K562 (cell line): ENCODE data around the gene CCDC117. TPM values are rescaled to one million over a fixed set of nuclear protein-coding genes. Genes with fewer than 3 reads are reported as not detected.

Experiments
- CHD2 ChIP-seq: IDR thresholded peaks from 2 replicates; pipeline ENCODE4 v1.6.1; 2011; ENCODE audit warnings: low read depth, low read length
- EP300 ChIP-seq: IDR thresholded peaks from 2 replicates; pipeline ENCODE4 v1.6.1; 2012; ENCODE audit warnings: low read length, improper control_type of control experiment
- FOXJ2 ChIP-seq: fragments of 200-800 bp; sonication (Bioruptor generic); IDR thresholded peaks from 2 replicates; pipeline ENCODE4 v1.6.1; 2016; ENCODE audit warnings: missing genetic modification characterization, missing compliant biosample characterization
- HMG20A ChIP-seq: fragments of 450-650 bp; formaldehyde crosslinking; conservative IDR thresholded peaks from 2 replicates; pipeline ENCODE4 v1.4.0; 2020; ENCODE audit warnings: mild to moderate bottlenecking, mixed read lengths
- HNRNPK ChIP-seq: fragments of 200-400 bp; formaldehyde crosslinking; IDR thresholded peaks from one replicate; pipeline ENCODE4 v1.6.1; 2018; ENCODE audit warnings: mild to moderate bottlenecking, low read depth, low read length; ENCODE audit not compliant: poor library complexity, severe bottlenecking
- MCM7 ChIP-seq, 2 experiments: fragments of 450-650 bp; IDR thresholded peaks; 2 replicates each; pipeline ENCODE4 v1.6.1; 2016 to 2018
- MEF2D ChIP-seq: conservative IDR thresholded peaks from 2 replicates; pipeline ENCODE4 v1.6.1; 2016; ENCODE audit warnings: low read depth, missing genetic modification characterization, missing compliant biosample characterization
- NFXL1 ChIP-seq: fragments of 450-650 bp; formaldehyde crosslinking; IDR thresholded peaks from 2 replicates; pipeline ENCODE4 v1.4.0; 2021; ENCODE audit warnings: mild to moderate bottlenecking
- NR1H2 ChIP-seq: sonication (generic); formaldehyde crosslinking; IDR thresholded peaks from 2 replicates; pipeline ENCODE4 v1.4.0; 2020; ENCODE audit warnings: mild to moderate bottlenecking, missing genetic modification reagents
- PREB ChIP-seq: sonication (generic); formaldehyde crosslinking; IDR thresholded peaks from 2 replicates; pipeline ENCODE4 v1.8.1; 2023; ENCODE audit warnings: mild to moderate bottlenecking, missing genetic modification reagents
- PRPF4 ChIP-seq: fragments of 200-400 bp; formaldehyde crosslinking; IDR thresholded peaks from one replicate; pipeline ENCODE4 v1.6.1; 2017; ENCODE audit warnings: low read length, low read depth, mild to moderate bottlenecking; ENCODE audit not compliant: insufficient read depth, poor library complexity, severe bottlenecking
- RBM34 ChIP-seq: fragments of 200-400 bp; formaldehyde crosslinking; IDR thresholded peaks from 2 replicates; pipeline ENCODE4 v1.6.1; 2018; ENCODE audit warnings: low read length, borderline replicate concordance; ENCODE audit not compliant: insufficient read depth
- SMAD2 ChIP-seq: fragments of 150-350 bp; IDR thresholded peaks from 2 replicates; pipeline ENCODE4 v1.6.1; 2014; ENCODE audit warnings: low read depth, mild to moderate bottlenecking, low read length
- SUPT5H ChIP-seq: fragments of 450-650 bp; IDR thresholded peaks from 2 replicates; pipeline ENCODE4 v1.6.1; 2016
- TBL1XR1 ChIP-seq, 2 experiments: IDR thresholded peaks; 2 replicates each; pipeline ENCODE4 v1.6.1; 2012; ENCODE audit warnings: improper control_type of control experiment in 2 of 2, low read length in 2 of 2, mild to moderate bottlenecking in 1 of 2
- ZNF224 ChIP-seq: sonication (generic); formaldehyde crosslinking; IDR thresholded peaks from 2 replicates; pipeline ENCODE4 v1.8.0; 2022; ENCODE audit warnings: mild to moderate bottlenecking, missing genetic modification reagents
- ZNF584 ChIP-seq: fragments of 200-800 bp; sonication (Bioruptor generic); IDR thresholded peaks from 2 replicates; pipeline ENCODE4 v1.6.1; 2016; ENCODE audit warnings: low read depth, mild to moderate bottlenecking, missing genetic modification characterization, missing compliant biosample characterization
- polyA plus RNA-seq, 8 experiments: library from polyadenylated mRNA; depleted of rRNA in 4 of 8; stranded (reverse) in 5 of 8; unstranded in 3 of 8; fragments of >200 nt; fragmentation: Nextera tagmentation in 2 of 8; fragmentation: Illumina TruSeq in 1 of 8; extraction: Ambion mirVana in 2 of 8; extraction: Trizol in 1 of 8; gene quantifications; 2 replicates each; pipeline versions ENCODE4 v1.2.1 to v1.2.3, GENCODE V29; 2011 to 2014; ENCODE audit warnings: inconsistent platforms in 1 of 8, missing spikeins in 1 of 8
- total RNA-seq, 7 experiments: library from RNA; depleted of rRNA in 6 of 7; stranded (reverse); fragments of >200 nt in 6 of 7; fragmentation: Illumina TruSeq in 2 of 7; extraction: Trizol in 2 of 7; gene quantifications; 2 replicates each; pipeline versions ENCODE4 v1.2.1 to v1.2.3, GENCODE V29; 2011 to 2021; ENCODE audit warnings: low replicate concordance in 1 of 7
- TF ChIP-seq, protein P1 (sequence below), 2 experiments: fragments of 450-650 bp; IDR thresholded peaks; 2 replicates each; pipeline ENCODE4 v1.6.1; 2018; ENCODE audit warnings: mild to moderate bottlenecking in 2 of 2, low read depth in 1 of 2; ENCODE audit not compliant: partially characterized antibody in 2 of 2
- TF ChIP-seq, protein P2 (sequence below): fragments of 250-450 bp; sonication (Bioruptor Pico); IDR thresholded peaks from 2 replicates; pipeline ENCODE4 v1.8.0; 2021; ENCODE audit warnings: moderate library complexity, mild to moderate bottlenecking, inconsistent platforms
- TF ChIP-seq, protein P3 (sequence below): fragments of 450-650 bp; IDR thresholded peaks from 2 replicates; pipeline ENCODE4 v1.6.1; 2017; ENCODE audit warnings: mild to moderate bottlenecking, moderate library complexity
- TF ChIP-seq, protein P4 (sequence below): fragments of 200-800 bp; sonication (Bioruptor generic); IDR thresholded peaks from 2 replicates; pipeline ENCODE4 v1.6.1; 2017; ENCODE audit warnings: missing genetic modification characterization, missing compliant biosample characterization

The CCDC117 gene
- total and polyA plus RNA-seq, 9 of the 15 experiments (the other 6 are each of a cell fraction or from before 2014, with no cell fraction given), result 5.7 to 23.3 (median 15.8) TPM

GRCh38 chr22:28798810-28799605 is 26.5 kb downstream of the CCDC117 start (continued):
- TF ChIP-seq, protein P1, sequence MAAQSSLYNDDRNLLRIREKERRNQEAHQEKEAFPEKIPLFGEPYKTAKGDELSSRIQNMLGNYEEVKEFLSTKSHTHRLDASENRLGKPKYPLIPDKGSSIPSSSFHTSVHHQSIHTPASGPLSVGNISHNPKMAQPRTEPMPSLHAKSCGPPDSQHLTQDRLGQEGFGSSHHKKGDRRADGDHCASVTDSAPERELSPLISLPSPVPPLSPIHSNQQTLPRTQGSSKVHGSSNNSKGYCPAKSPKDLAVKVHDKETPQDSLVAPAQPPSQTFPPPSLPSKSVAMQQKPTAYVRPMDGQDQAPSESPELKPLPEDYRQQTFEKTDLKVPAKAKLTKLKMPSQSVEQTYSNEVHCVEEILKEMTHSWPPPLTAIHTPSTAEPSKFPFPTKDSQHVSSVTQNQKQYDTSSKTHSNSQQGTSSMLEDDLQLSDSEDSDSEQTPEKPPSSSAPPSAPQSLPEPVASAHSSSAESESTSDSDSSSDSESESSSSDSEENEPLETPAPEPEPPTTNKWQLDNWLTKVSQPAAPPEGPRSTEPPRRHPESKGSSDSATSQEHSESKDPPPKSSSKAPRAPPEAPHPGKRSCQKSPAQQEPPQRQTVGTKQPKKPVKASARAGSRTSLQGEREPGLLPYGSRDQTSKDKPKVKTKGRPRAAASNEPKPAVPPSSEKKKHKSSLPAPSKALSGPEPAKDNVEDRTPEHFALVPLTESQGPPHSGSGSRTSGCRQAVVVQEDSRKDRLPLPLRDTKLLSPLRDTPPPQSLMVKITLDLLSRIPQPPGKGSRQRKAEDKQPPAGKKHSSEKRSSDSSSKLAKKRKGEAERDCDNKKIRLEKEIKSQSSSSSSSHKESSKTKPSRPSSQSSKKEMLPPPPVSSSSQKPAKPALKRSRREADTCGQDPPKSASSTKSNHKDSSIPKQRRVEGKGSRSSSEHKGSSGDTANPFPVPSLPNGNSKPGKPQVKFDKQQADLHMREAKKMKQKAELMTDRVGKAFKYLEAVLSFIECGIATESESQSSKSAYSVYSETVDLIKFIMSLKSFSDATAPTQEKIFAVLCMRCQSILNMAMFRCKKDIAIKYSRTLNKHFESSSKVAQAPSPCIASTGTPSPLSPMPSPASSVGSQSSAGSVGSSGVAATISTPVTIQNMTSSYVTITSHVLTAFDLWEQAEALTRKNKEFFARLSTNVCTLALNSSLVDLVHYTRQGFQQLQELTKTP (IDR thresholded peaks at IDR 0.05; ENCODE audit: low read depth in 1 of 2, partially characterized antibody in 2 of 2), result peak in 1 of 2 experiments; percentile 75
- no peak for TF ChIP-seq TBL1XR1 (IDR thresholded peaks at IDR 0.05; ENCODE audit: low read length in 2 of 2)
- TF ChIP-seq NFXL1 (CRISPR knock-in tag), result no peak
- TF ChIP-seq PRPF4, result no peak
- no peak for TF ChIP-seq HNRNPK
- TF ChIP-seq, protein P2, sequence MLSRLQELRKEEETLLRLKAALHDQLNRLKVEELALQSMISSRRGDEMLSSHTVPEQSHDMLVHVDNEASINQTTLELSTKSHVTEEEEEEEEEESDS (CRISPR knock-in tag), result no peak
- TF ChIP-seq PREB (CRISPR knock-in tag), result no peak
- TF ChIP-seq FOXJ2 (tag), result no peak
- TF ChIP-seq MCM7 (IDR thresholded peaks at IDR 0.05), result no peak
- no peak for TF ChIP-seq NR1H2 (CRISPR knock-in tag)
- no peak for TF ChIP-seq CHD2
- no peak for TF ChIP-seq SMAD2
- no peak for TF ChIP-seq ZNF224 (CRISPR knock-in tag)
- no peak for TF ChIP-seq MEF2D (tag)
- TF ChIP-seq, protein P3, sequence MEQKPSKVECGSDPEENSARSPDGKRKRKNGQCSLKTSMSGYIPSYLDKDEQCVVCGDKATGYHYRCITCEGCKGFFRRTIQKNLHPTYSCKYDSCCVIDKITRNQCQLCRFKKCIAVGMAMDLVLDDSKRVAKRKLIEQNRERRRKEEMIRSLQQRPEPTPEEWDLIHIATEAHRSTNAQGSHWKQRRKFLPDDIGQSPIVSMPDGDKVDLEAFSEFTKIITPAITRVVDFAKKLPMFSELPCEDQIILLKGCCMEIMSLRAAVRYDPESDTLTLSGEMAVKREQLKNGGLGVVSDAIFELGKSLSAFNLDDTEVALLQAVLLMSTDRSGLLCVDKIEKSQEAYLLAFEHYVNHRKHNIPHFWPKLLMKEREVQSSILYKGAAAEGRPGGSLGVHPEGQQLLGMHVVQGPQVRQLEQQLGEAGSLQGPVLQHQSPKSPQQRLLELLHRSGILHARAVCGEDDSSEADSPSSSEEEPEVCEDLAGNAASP, result no peak
- TF ChIP-seq HMG20A, result no peak
- no peak for TF ChIP-seq ZNF584
- TF ChIP-seq EP300, result no peak
- peak; percentile 37; the same call in 1 of the 2 replicates for TF ChIP-seq SUPT5H
- TF ChIP-seq RBM34, result no peak
- TF ChIP-seq, protein P4, sequence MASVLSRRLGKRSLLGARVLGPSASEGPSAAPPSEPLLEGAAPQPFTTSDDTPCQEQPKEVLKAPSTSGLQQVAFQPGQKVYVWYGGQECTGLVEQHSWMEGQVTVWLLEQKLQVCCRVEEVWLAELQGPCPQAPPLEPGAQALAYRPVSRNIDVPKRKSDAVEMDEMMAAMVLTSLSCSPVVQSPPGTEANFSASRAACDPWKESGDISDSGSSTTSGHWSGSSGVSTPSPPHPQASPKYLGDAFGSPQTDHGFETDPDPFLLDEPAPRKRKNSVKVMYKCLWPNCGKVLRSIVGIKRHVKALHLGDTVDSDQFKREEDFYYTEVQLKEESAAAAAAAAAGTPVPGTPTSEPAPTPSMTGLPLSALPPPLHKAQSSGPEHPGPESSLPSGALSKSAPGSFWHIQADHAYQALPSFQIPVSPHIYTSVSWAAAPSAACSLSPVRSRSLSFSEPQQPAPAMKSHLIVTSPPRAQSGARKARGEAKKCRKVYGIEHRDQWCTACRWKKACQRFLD (CRISPR knock-in tag), result no peak
